Subcutaneous abdominal adipose tissue (tissue), 5 donors: ENCODE measurements around the gene MIA.
A peak's percentile ranks its signal among the peaks of the same experiment; 100 is the strongest.

ENCODE experiments used
- H3K27ac ChIP-seq: one replicate; pipeline ENCODE4 v1.7.0; 2013; ENCODE audit warnings: low read depth, mild to moderate bottlenecking, inconsistent platforms, low read length, moderate library complexity
- H3K27me3 ChIP-seq, 5 donors: one replicate each; pipeline ENCODE4 v1.7.0; 2013; ENCODE audit warnings: low read length in 5 of 5, inconsistent platforms in 1 of 5; ENCODE audit not compliant: control insufficient read depth in 5 of 5, insufficient read depth in 4 of 5
- H3K36me3 ChIP-seq, 5 donors: one replicate each; pipeline ENCODE4 v1.7.0; 2013; ENCODE audit warnings: low read length in 5 of 5; ENCODE audit not compliant: control insufficient read depth in 5 of 5, insufficient read depth in 5 of 5
- H3K4me1 ChIP-seq, 5 donors: one replicate each; pipeline ENCODE4 v1.7.0; 2013; ENCODE audit warnings: low read length in 5 of 5, mild to moderate bottlenecking in 3 of 5, moderate library complexity in 1 of 5; ENCODE audit not compliant: control insufficient read depth in 5 of 5, insufficient read depth in 5 of 5
- H3K4me3 ChIP-seq, 5 donors: one replicate each; pipeline ENCODE4 v1.7.0; 2013; ENCODE audit warnings: low read length in 5 of 5, low read depth in 1 of 5
- H3K9ac ChIP-seq, 5 donors: one replicate each; pipeline ENCODE4 v1.7.0; 2013; ENCODE audit warnings: low read length in 5 of 5, mild to moderate bottlenecking in 4 of 5, moderate library complexity in 3 of 5
- H3K9me3 ChIP-seq, 5 donors: one replicate each; pipeline ENCODE4 v1.7.0; 2013; ENCODE audit warnings: low read length in 5 of 5; ENCODE audit not compliant: control insufficient read depth in 5 of 5
- donor health status: healthy.
- donor health status: healthy.
- donor health status: healthy.
- donor health status: healthy.
- donor health status: healthy.

MIA gene

DNA sequence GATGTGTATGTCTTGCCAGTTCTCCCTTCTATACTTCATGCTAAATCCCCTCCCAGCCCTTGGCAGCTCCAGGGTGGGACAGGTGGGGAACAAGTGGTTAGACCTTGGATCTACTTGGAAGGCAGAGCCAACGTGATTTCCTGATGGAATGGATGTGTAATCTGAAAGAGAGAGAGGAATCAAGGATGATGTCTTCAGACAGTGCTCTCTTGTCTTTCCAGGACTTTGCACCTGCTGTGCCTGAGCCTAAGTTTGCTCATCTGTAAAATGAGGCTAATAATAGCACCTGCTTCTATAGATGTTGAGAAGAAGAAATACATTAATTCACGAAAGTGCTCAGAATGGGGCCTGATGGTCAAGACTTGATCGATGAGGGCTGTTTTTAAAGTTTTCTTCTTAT lies 16.7 kb downstream of the MIA start:
- Histone ChIP-seq H3K9ac (peak overlapping the region in 1 of 5 donors; percentile 25), H3K27ac (peak overlapping the region; percentile 11), H3K9me3 (no peaks in the 10 kb centered on the region), H3K27me3 (no peaks in the 10 kb centered on the region), H3K4me1 (peaks cover 0 to 19% (median 11%) of the 10 kb centered on the region in 5 donors), H3K4me3 (no peak overlapping the region), H3K36me3 (peaks cover 0 to 38% (median 15%) of the 10 kb centered on the region in 5 donors)

DNA sequence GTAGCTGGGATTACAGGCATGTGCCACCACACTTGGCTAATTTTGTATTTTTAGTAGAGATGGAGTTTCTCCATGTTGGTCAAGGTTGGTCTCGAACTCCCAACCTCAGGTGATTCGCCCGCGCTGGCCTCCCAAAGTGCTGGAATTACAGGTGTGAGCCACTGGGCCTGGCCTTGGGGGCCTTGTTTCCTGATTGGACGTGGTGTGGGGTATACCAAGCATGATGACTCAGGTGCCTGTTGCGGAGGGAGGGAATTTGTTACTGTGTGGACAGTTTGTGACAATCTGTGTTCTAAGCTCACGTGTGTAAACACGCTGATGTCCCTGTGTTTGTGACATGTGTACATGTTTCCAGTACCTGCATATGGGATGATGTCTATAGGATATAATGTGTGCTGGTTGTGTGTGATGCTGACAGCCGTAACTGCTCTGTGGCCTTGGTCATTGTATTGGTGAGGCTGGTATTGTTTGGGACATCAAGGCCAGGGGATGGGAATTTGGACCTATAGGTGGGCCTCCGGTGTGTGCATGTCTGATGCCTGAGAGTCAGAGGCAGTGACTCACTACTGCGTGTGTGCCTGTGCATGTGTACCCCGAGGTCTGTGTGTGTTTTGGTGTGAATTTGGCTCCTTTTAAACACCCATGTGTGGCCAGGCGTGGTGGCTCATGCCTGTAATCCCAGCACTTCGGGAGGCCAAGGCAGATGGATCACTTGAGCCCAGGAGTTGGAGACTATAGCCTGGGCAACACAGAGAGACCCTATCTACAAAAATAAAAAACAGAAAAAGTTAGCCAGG lies 22.0 kb downstream of the MIA start:
- Histone ChIP-seq H3K27me3 (no peaks in the 10 kb centered on the region), H3K4me1 (peaks cover 17 to 43% (median 39%) of the 10 kb centered on the region in 5 donors), H3K27ac (peak overlapping the region; percentile 90), H3K4me3 (peak overlapping the region in 3 of 5 donors; percentile 74 to 88 (median 77)), H3K36me3 (peaks cover 0 to 27% (median 19%) of the 10 kb centered on the region in 5 donors), H3K9ac (peak overlapping the region in 1 of 5 donors; percentile 54), H3K9me3 (no peaks in the 10 kb centered on the region)

DNA sequence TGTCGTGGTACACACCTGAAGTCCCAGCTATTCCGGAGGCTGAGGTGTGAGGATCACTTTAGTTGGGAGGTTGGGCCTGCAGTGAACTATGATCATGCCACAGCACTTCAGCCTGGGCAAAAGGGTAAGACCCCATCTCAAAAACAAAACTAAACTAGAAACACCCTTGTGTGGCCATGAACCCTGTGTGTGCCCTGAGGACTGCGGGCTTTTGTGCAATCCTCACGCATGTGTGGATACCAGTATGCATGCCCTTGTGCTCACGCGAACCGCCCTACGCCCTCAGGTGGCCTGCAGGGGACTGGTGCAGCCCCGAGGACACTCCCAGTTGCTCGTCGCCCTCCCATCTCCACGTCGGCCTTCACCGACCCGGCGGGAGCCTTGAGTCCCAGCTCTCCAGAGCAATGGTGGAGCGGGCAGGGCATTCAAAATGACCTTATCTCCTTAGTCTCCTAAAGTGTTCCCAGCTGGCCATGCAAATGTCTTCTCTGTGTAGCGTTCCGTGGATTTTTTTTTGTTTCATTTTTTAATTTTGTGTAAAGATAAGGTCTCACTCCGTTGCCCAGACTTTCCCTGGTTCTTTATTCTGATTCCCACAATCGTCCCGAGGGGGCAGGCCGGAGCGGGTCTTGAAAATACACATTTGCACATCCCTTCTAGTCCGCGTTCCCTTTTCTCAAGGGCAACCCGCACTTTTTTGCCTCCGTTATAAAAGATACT lies 22.8 kb downstream of the MIA start:
- H3K27me3 ChIP-seq: no peaks in the 10 kb centered on the region
- H3K4me3 ChIP-seq: peak overlapping the region; percentile 55 to 88 (median 75)
- H3K36me3 ChIP-seq: peaks cover 0 to 20% (median 19%) of the 10 kb centered on the region in 5 donors
- no peaks in the 10 kb centered on the region for H3K9me3 ChIP-seq
- H3K9ac ChIP-seq: peak overlapping the region; percentile 54 to 82 (median 73)
- peaks cover 22 to 43% (median 42%) of the 10 kb centered on the region in 5 donors for H3K4me1 ChIP-seq
- H3K27ac ChIP-seq: peak overlapping the region; percentile 90

DNA sequence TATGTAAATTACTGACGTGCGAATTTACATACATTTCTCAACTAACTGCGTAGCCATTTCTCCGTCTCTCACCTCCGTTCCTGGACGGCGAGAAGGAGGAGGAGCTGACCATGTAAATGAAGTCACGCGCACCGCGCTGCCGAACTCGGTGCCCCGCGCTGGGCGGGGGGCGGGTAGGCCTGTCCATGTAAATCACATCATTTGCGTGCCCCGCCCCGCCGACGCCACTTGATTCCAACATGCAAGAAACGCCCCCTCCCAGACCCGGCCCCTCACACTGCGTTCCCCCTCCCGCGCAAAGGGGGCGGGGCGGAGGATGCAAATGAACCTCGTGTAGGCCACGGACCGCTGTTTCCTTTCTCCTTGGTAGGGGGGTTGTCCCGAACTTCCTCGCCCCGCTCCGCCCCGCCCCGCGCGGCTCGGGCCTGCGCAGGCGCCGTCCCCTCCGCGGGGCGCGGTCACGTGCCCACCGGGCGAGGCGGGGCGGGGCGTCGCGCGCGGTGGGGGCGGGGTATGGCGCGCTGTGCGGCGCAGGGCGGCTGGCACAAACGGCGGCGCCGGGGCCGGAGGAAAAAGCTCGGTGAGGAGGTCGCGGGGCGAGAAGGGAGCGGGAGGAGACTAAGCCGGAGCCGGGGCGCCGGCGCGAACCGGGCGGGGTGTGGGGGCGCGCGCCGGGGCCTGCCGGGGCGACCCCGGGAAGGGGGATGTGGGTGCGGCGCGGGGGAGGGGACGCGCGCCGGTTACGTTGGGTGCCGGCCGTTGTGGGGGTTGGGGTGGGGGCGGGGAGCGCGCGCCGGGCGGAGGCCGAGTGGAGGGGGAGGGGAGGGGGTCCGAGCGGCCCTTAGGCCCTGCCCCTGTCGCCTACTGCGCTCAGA lies 23.6 kb downstream of the MIA start, which contains the start of gene EGLN2:
Gene EGLN2, plus strand, starts transcription at position 509 of the 875 bp plus-strand sequence. CDS start 1,382 bp downstream, outside the sequence.
- H3K4me3 ChIP-seq: peak within 1 kb of the TSS; percentile 79 to 91 (median 83)
- H3K27ac ChIP-seq: peak within 1 kb of the TSS; percentile 90
- no peaks in the 10 kb centered on the region for H3K9me3 ChIP-seq
- H3K27me3 ChIP-seq: no peaks in the 10 kb centered on the region
- peaks cover 29 to 51% (median 50%) of the 10 kb centered on the region in 5 donors for H3K4me1 ChIP-seq
- H3K36me3 ChIP-seq: peaks cover 0 to 24% (median 20%) of the 10 kb centered on the region in 5 donors
- H3K9ac ChIP-seq: peak within 1 kb of the TSS; percentile 72 to 90 (median 82)

DNA sequence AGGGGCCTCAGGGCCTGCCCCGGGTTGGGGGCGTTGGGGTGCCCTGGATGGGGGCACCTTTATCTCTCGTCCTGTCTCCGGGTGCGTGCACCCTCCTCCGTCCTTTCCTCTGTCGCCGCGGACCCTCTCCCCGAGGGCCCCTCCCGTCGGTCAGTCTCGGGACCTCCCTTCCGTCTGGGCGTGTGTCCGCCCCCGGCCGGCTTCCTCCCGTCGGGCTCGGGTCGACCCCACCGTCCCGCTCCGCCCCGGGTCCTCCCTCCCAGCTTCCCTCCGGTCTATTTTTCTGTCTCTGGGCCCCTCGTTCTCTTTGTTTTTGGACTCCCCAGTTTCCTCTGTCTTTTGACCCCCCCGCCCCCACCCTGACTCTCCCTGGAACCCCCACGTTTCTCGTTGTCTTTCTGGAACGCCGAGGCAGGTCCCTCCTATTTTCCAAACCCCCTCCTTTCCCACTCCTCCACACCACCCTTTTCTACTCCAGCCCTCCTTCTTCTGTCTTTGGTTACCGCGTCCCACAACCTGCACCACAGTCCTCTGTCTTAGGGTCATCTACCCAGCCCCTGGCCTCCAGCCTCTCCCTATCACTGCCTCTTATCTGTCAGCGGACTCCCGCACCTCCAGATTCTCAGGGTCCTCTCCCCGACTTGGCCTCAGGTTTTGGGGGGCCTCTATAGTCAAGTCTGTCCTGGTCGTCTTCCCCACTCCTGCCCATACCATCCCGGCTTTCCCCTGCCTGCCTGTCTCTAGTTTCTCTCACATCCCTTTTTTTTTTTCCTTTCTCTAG lies 24.4 kb downstream of the MIA start:
- Histone ChIP-seq H3K9ac (peak overlapping the region in 4 of 5 donors; percentile 70 to 90 (median 80)), H3K27ac (peak overlapping the region; percentile 79), H3K4me3 (peak overlapping the region; percentile 79 to 91 (median 83)), H3K9me3 (no peaks in the 10 kb centered on the region), H3K36me3 (peaks cover 0 to 31% (median 27%) of the 10 kb centered on the region in 5 donors), H3K4me1 (peaks cover 32 to 60% (median 58%) of the 10 kb centered on the region in 5 donors), H3K27me3 (no peaks in the 10 kb centered on the region)

DNA sequence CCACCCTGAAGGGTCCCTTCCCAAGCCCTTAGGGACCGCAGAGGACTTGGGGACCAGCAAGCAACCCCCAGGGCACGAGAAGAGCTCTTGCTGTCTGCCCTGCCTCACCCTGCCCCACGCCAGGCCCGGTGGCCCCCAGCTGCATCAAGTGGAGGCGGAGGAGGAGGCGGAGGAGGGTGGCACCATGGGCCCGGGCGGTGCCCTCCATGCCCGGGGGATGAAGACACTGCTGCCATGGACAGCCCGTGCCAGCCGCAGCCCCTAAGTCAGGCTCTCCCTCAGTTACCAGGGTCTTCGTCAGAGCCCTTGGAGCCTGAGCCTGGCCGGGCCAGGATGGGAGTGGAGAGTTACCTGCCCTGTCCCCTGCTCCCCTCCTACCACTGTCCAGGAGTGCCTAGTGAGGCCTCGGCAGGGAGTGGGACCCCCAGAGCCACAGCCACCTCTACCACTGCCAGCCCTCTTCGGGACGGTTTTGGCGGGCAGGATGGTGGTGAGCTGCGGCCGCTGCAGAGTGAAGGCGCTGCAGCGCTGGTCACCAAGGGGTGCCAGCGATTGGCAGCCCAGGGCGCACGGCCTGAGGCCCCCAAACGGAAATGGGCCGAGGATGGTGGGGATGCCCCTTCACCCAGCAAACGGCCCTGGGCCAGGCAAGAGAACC lies 25.1 kb downstream of the MIA start:
- Histone ChIP-seq H3K4me1 (peaks cover 37 to 67% (median 66%) of the 10 kb centered on the region in 5 donors), H3K9me3 (no peaks in the 10 kb centered on the region), H3K27me3 (no peaks in the 10 kb centered on the region), H3K36me3 (peaks cover 0 to 35% (median 32%) of the 10 kb centered on the region in 5 donors), H3K4me3 (peak overlapping the region; percentile 79 to 91 (median 83)), H3K27ac (peak overlapping the region; percentile 79), H3K9ac (peak overlapping the region in 4 of 5 donors; percentile 70 to 90 (median 80))

DNA sequence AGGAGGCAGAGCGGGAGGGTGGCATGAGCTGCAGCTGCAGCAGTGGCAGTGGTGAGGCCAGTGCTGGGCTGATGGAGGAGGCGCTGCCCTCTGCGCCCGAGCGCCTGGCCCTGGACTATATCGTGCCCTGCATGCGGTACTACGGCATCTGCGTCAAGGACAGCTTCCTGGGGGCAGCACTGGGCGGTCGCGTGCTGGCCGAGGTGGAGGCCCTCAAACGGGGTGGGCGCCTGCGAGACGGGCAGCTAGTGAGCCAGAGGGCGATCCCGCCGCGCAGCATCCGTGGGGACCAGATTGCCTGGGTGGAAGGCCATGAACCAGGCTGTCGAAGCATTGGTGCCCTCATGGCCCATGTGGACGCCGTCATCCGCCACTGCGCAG lies 25.7 kb downstream of the MIA start:
- peak overlapping the region in 2 of 5 donors; percentile 53 to 90 for H3K9ac ChIP-seq
- no peaks in the 10 kb centered on the region for H3K9me3 ChIP-seq
- H3K36me3 ChIP-seq: peaks cover 0 to 36% (median 34%) of the 10 kb centered on the region in 5 donors
- peak overlapping the region in 4 of 5 donors; percentile 79 to 89 (median 82) for H3K4me3 ChIP-seq
- no peaks in the 10 kb centered on the region for H3K27me3 ChIP-seq
- H3K4me1 ChIP-seq: peaks cover 40 to 72% (median 71%) of the 10 kb centered on the region in 5 donors
- peak overlapping the region; percentile 79 for H3K27ac ChIP-seq

DNA sequence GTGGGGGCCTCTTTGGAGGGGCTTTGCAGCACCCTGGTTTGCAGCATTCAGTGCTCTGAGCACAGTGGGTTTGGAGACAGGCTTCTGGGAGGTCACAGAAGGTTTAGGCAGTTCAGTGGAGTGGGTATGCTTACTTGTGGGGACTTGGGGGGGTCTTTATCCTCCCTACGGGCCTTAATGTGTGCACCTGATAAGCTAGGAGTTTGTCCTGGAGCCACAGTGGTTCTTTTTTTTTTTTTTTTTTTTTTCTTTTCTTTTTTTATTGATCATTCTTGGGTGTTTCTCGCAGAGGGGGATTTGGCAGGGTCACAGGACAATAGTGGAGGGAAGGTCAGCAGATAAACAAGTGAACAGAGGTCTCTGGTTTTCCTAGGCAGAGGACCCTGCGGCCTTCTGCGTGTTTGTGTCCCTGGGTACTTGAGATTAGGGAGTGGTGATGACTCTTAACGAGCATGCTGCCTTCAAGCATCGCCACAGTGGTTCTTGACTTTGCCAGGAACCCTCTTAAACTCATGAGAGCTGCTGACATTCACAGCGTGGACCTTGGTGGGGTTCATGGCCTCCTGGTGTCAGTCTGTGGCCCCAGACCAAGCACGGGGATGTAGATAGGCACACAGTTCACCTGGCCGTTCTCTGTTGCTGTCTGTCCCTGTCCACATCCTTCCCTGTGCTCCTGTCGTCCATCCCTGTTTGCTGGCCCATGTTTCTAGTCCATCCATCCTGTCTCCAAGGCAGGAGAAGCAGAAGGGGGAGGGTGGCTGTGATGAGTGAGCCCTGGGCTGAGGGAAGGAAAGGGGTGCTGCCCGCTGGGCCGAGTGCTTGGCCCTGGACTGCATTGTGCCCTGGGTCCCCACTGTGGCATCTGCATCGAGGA lies 26.3 kb downstream of the MIA start:
- peak overlapping the region; percentile 70 to 89 (median 82) for H3K4me3 ChIP-seq
- H3K27me3 ChIP-seq: peaks cover 0 to under 1% (median 0%) of the 10 kb centered on the region in 5 donors
- H3K4me1 ChIP-seq: peaks cover 42 to 79% (median 78%) of the 10 kb centered on the region in 5 donors
- H3K36me3 ChIP-seq: peaks cover 0 to 35% (median 30%) of the 10 kb centered on the region in 5 donors
- H3K9ac ChIP-seq: peak overlapping the region; percentile 13 to 90 (median 63)
- no peaks in the 10 kb centered on the region for H3K9me3 ChIP-seq
- H3K27ac ChIP-seq: peak overlapping the region; percentile 79
